PFSK-1 (cell line): ENCODE measurements around the gene URGCP.

ENCODE experiments used
- FOXP2 ChIP-seq: optimal IDR thresholded peaks from 2 replicates; pipeline ENCODE3; 2011; ENCODE audit warnings: borderline replicate concordance, control low read depth, inconsistent platforms; ENCODE audit not compliant: insufficient read depth; ENCODE audit errors: extremely low read length, extremely low read depth
- POLR2AphosphoS5 ChIP-seq: IDR thresholded peaks from 2 replicates; pipeline ENCODE4 v1.6.1; 2012; ENCODE audit warnings: low read depth, mild to moderate bottlenecking, control low read depth, low read length, moderate library complexity

DNA sequence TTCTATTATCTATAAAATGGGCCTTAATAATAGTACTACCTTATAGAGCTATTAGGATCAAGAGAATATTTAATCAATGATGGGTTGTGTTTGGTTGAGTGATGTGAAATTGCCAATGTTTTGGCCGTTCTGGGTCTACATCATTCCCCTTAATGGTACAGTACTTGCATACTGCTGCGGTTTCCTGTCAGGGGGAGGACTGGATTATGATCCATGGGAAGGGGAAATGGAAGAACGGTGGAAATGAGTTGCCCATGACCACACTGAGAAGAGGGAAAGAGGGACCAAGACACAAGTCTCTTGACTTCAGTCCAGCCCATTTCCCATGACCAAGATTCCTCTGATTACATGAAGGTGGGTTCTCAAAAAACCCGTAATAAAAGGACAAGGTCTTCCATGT, 36.1 kb downstream of the URGCP start:
- TF ChIP-seq POLR2AphosphoS5: no peak
- no peak for TF ChIP-seq FOXP2
